Brain microvascular endothelial cell (primary cell): ENCODE data around the gene RNGTT.

Experiments used
- DNase-seq: peaks from one replicate; pipeline ENCODE4 v3.0.0-alpha.2; 2020
- H3K27ac ChIP-seq: fragments of 250-450 bp; sonication (Bioruptor Pico); 2 replicates; pipeline ENCODE4 v1.5.1; 2020; ENCODE audit warnings: mild to moderate bottlenecking, moderate library complexity
- H3K27me3 ChIP-seq: fragments of 250-450 bp; sonication (Bioruptor Pico); replicated peaks from 2 replicates; pipeline ENCODE4 v1.5.1; 2020; ENCODE audit warnings: mild to moderate bottlenecking
- H3K36me3 ChIP-seq: fragments of 250-450 bp; sonication (Bioruptor Pico); replicated peaks from 2 replicates; pipeline ENCODE4 v1.5.1; 2020; ENCODE audit warnings: mild to moderate bottlenecking
- H3K4me3 ChIP-seq: 2 replicates; pipeline ENCODE4 v1.5.1; 2011; ENCODE audit warnings: low read depth, mild to moderate bottlenecking, control low read depth, low read length, moderate library complexity
- in situ Hi-C: cut with HindIII; loops from 2 replicates; pipeline ENCODE4 v1.10.0; 2017; ENCODE audit warnings: low sequenced_read_pairs, low pct_ligation_motif_present
- TF ChIP-seq, protein P1 (sequence below): IDR thresholded peaks from 2 replicates; pipeline ENCODE4 v1.5.1; 2011; ENCODE audit warnings: low read depth, mild to moderate bottlenecking, moderate library complexity, low read length, control low read depth, inconsistent platforms; ENCODE audit errors: missing control alignments

Gene RNGTT

DNA sequence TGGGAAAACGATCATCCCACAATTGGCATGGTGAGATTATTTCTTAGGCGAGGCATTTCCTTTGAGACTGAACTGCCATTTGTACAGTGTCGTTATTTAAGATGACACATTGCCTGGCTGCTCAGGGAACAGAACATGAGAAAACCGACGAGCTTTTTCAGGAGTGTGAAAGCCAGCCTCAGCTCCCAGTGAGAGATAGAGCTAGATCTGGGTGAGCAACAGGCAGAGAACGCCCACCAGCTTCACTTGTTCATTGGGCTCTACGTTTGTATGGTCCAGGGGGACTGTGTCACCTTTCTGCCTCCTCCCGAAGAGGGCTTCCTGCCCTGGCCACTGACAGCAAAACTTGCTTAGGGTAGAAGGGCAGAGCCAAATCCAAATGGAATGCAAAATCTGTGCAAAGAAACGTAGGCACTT, 378.1 kb downstream of the RNGTT start:
- in situ Hi-C loops = no loop called here

DNA sequence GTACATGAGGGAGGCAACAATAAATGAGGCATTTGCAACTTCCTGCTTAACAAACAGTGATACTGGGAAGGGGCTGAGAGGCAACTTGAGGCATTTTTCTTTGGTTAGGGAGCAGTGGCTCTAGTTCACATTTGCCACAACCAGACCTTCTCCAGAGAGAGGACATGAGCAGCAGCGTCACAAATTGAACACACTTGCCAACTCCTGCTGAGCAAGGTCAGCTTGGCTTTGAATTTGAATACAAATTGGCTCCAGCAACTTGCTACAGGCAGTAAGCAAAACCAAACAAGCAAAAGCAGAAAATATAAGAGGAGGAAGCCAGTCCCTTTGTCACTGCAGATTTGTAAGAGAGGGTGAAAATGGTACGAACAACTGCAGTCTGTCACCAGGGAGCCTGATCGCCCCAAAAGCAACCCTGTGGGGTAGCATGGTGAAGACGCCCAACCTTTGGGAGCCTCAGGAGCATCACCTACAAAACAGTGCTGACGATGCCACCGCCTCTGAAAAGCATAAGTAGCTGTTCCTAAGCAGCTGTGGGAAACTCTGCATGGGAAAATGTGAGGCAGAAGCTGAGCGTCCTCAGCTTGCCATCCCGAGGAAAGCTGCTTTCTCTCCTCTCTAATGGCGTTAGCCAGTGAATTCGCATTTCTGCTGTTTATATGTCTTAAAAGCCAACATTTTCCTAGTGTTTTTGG, 378.7 kb downstream of the RNGTT start:
- in situ Hi-C loops = no loop called here
- DNase-seq = no peak
- no peak overlapping the region for H3K4me3 ChIP-seq
- H3K36me3 ChIP-seq = no peaks in the 10 kb centered on the region
- peaks cover 8% of the 10 kb centered on the region for H3K27me3 ChIP-seq
- no peak overlapping the region for H3K27ac ChIP-seq
- TF ChIP-seq, protein P1, sequence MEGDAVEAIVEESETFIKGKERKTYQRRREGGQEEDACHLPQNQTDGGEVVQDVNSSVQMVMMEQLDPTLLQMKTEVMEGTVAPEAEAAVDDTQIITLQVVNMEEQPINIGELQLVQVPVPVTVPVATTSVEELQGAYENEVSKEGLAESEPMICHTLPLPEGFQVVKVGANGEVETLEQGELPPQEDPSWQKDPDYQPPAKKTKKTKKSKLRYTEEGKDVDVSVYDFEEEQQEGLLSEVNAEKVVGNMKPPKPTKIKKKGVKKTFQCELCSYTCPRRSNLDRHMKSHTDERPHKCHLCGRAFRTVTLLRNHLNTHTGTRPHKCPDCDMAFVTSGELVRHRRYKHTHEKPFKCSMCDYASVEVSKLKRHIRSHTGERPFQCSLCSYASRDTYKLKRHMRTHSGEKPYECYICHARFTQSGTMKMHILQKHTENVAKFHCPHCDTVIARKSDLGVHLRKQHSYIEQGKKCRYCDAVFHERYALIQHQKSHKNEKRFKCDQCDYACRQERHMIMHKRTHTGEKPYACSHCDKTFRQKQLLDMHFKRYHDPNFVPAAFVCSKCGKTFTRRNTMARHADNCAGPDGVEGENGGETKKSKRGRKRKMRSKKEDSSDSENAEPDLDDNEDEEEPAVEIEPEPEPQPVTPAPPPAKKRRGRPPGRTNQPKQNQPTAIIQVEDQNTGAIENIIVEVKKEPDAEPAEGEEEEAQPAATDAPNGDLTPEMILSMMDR = no peak

More for the DNA sequence above, 378.1 kb downstream of the RNGTT start:
- H3K4me3 ChIP-seq = no peak overlapping the region
- peaks cover 8% of the 10 kb centered on the region for H3K27me3 ChIP-seq
- no peaks in the 10 kb centered on the region for H3K36me3 ChIP-seq
- no peak overlapping the region for H3K27ac ChIP-seq
- TF ChIP-seq, protein P1 = no peak
- no peak for DNase-seq

DNA sequence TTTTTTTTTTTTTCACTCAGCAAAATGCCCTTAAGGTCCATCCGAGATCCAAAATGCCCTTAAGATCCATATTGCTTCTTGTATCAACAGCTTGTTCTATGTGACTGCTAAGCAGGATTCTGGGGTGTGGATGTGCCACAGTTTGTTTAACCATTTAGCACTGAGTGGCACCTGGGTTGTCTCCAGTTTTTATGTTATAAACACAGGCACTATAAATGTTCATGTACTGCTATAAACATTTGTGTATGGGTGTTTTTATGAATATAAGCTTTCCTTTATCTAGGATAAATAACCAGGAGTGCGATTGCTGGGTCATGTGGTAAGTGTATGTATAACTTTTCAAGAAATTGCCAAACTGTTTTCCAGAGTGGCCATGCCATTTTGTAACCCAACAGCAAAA, 386.0 kb downstream of the RNGTT start:
- DNase-seq = no peak
- Histone ChIP-seq H3K4me3 (no peak overlapping the region), H3K27ac (no peak overlapping the region), H3K36me3 (no peaks in the 10 kb centered on the region), H3K27me3 (no peaks in the 10 kb centered on the region)
- TF ChIP-seq, protein P1 = no peak
- in situ Hi-C loops = no loop called here

DNA sequence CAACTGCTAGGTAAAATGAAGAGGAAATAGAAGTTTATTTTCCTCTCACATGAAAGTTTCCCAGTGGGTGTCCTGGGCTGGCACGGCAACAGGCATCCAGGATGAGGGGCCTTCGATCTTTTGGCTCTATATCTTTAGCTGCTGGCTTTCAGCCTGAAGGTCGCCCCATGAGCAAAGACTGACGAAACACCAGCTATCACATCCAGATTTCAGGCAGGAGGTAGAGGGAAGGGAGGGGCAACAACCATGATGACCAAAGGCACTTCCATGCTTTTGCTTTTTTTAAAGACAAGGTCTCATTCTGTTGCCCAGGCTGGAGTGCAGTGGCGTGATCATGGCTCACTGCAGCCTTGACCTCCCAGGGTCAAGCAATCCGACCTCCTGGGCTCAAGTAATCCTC, 387.9 kb downstream of the RNGTT start:
- H3K4me3 ChIP-seq = no peak overlapping the region
- H3K27me3 ChIP-seq = no peaks in the 10 kb centered on the region
- TF ChIP-seq, protein P1 = no peak
- no peak for DNase-seq
- in situ Hi-C loops = no loop called here
- no peak overlapping the region for H3K27ac ChIP-seq
- no peaks in the 10 kb centered on the region for H3K36me3 ChIP-seq

DNA sequence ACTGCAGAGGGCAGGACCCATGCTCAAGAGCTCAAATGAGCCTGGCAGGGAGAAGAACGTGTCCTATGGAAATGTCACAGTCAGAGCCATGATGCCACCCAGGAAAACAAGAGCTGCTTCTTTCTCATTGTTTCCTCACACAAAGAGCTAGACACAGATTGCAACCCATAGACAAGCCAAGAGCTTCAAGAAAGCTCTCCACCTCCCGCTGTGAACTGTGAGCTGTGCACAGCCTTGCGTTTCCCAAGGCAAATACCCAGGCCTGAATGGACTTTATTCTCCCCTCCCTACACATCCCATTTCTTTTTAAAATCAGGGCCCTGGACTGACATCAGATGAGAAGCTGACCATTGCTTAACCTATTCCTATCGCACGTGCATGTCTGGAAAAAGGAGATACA, 388.8 kb downstream of the RNGTT start:
- in situ Hi-C loops = no loop called here
- Histone ChIP-seq H3K36me3 (no peaks in the 10 kb centered on the region), H3K27ac (no peak overlapping the region), H3K27me3 (no peaks in the 10 kb centered on the region), H3K4me3 (no peak overlapping the region)
- TF ChIP-seq, protein P1 = no peak
- no peak for DNase-seq

DNA sequence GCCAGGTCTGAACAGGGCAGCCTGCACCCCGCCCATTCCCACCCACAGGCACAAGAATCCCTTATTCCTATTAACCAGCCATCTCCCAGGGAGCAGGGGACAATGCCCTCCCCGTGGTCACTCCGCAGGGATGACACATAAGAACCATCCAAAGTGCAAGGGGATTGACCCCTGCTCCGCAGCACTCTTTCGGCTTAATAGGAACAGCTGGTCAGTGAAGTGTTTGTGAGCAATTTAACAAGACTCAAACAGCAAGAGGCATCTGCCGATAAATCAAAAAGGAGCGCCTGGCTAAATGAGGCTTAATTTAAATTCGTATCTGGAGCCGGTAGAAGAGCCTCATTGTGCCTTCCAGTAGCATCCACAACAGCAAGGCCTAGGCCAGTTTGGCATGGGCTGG, 389.4 kb downstream of the RNGTT start:
- Histone ChIP-seq H3K36me3 (no peaks in the 10 kb centered on the region), H3K27ac (no peak overlapping the region), H3K4me3 (no peak overlapping the region), H3K27me3 (no peaks in the 10 kb centered on the region)
- TF ChIP-seq, protein P1 = no peak
- in situ Hi-C loops = no loop called here
- no peak for DNase-seq
